GM19397 (cell line): ENCODE results near the gene CLIC3.

Experiments
- ATAC-seq: cut with Tn5 transposase; IDR thresholded peaks from one replicate; pipeline ENCODE4 v1.9.1; 2021; ENCODE audit warnings: mild to moderate bottlenecking, moderate library complexity; ENCODE audit not compliant: unreplicated experiment

Gene CLIC3

GRCh38 chr9:137018761-137019559 is 22.6 kb upstream of the CLIC3 start:
- ATAC-seq = no peak

- ATAC-seq = no peak
Observed at GRCh38 chr9:137017791-137018497, 21.6 kb upstream of the CLIC3 start.

GRCh38 chr9:137017071-137017470 is 20.7 kb upstream of the CLIC3 start:
- no peak for ATAC-seq

- ATAC-seq = no peak
Observed at GRCh38 chr9:137016436-137016835, 20.1 kb upstream of the CLIC3 start.

GRCh38 chr9:137015976-137016375 is 19.6 kb upstream of the CLIC3 start:
- ATAC-seq = no peak

GRCh38 chr9:137015540-137015930 is 19.2 kb upstream of the CLIC3 start:
- ATAC-seq = no peak

GRCh38 chr9:137014776-137015539 is 18.6 kb upstream of the CLIC3 start:
- ATAC-seq = no peak

GRCh38 chr9:137014166-137014565 is 17.8 kb upstream of the CLIC3 start:
- ATAC-seq = no peak

GRCh38 chr9:137013571-137013940 is 17.2 kb upstream of the CLIC3 start:
- ATAC-seq = no peak

- no peak for ATAC-seq
Observed at GRCh38 chr9:137012694-137013570, 16.6 kb upstream of the CLIC3 start.

GRCh38 chr9:137011907-137012675 is 15.7 kb upstream of the CLIC3 start:
- no peak for ATAC-seq

GRCh38 chr9:137011156-137011555 is 14.8 kb upstream of the CLIC3 start:
- no peak for ATAC-seq

- no peak for ATAC-seq
Observed at GRCh38 chr9:137009938-137010732, 13.8 kb upstream of the CLIC3 start.

- ATAC-seq = no peak
Observed at GRCh38 chr9:137009217-137009616, 12.8 kb upstream of the CLIC3 start.

- ATAC-seq = no peak
Observed at GRCh38 chr9:137008312-137008711, 11.9 kb upstream of the CLIC3 start.

GRCh38 chr9:137007816-137008270 is 11.5 kb upstream of the CLIC3 start:
- no peak for ATAC-seq

GRCh38 chr9:137007108-137007815 is 10.9 kb upstream of the CLIC3 start:
- no peak for ATAC-seq
